GM12892 (cell line): ENCODE data around the gene COL13A1.

Experiments used
- POLR2A ChIP-seq: IDR thresholded peaks from 2 replicates; pipeline ENCODE4 v1.6.1; 2011; ENCODE audit warnings: low read depth, low read length, control low read depth
- POLR2AphosphoS5 ChIP-seq: IDR thresholded peaks from 2 replicates; pipeline ENCODE4 v1.6.1; 2011; ENCODE audit warnings: low read depth, low read length, control low read depth

DNA sequence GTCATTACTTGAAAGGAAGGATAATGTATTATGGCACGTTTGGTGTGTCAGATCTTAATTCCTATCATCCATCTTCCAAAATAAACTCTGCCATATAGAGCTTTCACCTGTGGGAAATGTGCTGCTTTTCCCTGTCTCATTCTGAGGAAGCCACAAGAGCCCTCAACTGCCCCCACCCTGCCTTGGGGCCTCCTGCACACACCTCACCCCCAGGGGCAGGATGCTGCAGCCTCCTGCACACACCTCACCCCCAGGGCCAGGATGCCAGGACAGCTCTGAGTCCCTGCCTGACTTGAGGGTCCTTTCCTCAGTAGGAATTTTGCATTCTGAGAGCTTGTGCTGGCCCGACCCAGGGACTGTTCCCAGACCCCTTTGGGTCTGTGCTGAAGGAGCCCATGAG lies 67.1 kb downstream of the COL13A1 start:
- no peak for TF ChIP-seq POLR2A
- no peak for TF ChIP-seq POLR2AphosphoS5
